Osteocyte (in vitro differentiated cells): Measurements from ENCODE around the gene NVL. TPM values are rescaled to one million over a fixed set of nuclear protein-coding genes. Genes with fewer than 3 reads are reported as not detected.

Source experiments
- DNase-seq: peaks from one replicate; pipeline ENCODE4 v3.0.0; 2021; ENCODE audit warnings: mixed read lengths; ENCODE audit not compliant: unreplicated experiment; ENCODE audit errors: extremely low spot score
- H3K27ac Mint-ChIP-seq: one replicate; pipeline ENCODE4 v1.8.0; 2021; ENCODE audit warnings: mild to moderate bottlenecking, mixed read lengths; ENCODE audit not compliant: unreplicated experiment
- H3K27me3 Mint-ChIP-seq: one replicate; pipeline ENCODE4 v1.8.0; 2021; ENCODE audit warnings: mixed read lengths; ENCODE audit not compliant: unreplicated experiment
- H3K36me3 Mint-ChIP-seq: one replicate; pipeline ENCODE4 v1.8.0; 2021; ENCODE audit warnings: mixed read lengths; ENCODE audit not compliant: unreplicated experiment
- H3K4me1 Mint-ChIP-seq: one replicate; pipeline ENCODE4 v1.8.0; 2021; ENCODE audit warnings: mixed read lengths; ENCODE audit not compliant: unreplicated experiment
- H3K4me3 Mint-ChIP-seq: one replicate; pipeline ENCODE4 v1.8.0; 2021; ENCODE audit warnings: mild to moderate bottlenecking, moderate library complexity, mixed read lengths; ENCODE audit not compliant: unreplicated experiment
- H3K9me3 Mint-ChIP-seq: one replicate; pipeline ENCODE4 v1.8.0; 2021; ENCODE audit warnings: mixed read lengths; ENCODE audit not compliant: unreplicated experiment
- total RNA-seq: library from RNA; stranded (reverse); gene quantifications from 2 replicates; pipeline ENCODE4 v1.2.1, GENCODE V29; 2021
- TF ChIP-seq, protein P1 (sequence below): fragments of 200-600 bp; sonication (generic); IDR thresholded peaks from 2 replicates; pipeline ENCODE4 v1.5.0; 2021; ENCODE audit warnings: antibody characterized with exemption, mild to moderate bottlenecking, moderate library complexity

The NVL gene
- total RNA-seq, 1 donor from 2014 or later = 22.5 TPM

DNA sequence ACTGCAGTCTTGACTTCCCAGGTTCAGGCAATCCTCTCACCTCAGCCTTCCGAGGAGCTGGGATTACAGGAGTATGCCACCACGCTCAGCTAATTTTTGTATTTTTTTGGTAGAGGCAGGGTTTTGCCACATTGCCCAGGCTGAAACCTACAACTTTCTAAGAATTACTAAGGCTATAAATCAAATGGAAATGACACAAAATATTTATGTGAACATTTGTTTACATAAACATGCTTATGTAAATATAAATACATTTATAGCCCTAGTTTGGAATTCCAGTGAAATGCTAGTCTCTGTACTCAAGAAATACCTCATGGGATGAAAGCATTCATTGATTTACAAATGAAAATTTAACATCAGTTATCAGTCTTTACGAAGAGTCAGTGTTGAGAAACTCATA, 47.8 kb downstream of the NVL start:
- TF ChIP-seq, protein P1, sequence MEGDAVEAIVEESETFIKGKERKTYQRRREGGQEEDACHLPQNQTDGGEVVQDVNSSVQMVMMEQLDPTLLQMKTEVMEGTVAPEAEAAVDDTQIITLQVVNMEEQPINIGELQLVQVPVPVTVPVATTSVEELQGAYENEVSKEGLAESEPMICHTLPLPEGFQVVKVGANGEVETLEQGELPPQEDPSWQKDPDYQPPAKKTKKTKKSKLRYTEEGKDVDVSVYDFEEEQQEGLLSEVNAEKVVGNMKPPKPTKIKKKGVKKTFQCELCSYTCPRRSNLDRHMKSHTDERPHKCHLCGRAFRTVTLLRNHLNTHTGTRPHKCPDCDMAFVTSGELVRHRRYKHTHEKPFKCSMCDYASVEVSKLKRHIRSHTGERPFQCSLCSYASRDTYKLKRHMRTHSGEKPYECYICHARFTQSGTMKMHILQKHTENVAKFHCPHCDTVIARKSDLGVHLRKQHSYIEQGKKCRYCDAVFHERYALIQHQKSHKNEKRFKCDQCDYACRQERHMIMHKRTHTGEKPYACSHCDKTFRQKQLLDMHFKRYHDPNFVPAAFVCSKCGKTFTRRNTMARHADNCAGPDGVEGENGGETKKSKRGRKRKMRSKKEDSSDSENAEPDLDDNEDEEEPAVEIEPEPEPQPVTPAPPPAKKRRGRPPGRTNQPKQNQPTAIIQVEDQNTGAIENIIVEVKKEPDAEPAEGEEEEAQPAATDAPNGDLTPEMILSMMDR = no peak
- Mint-ChIP-seq H3K4me1 (no peaks in the 10 kb centered on the region), H3K27ac (no peak overlapping the region), H3K4me3 (no peak overlapping the region), H3K27me3 (no peaks in the 10 kb centered on the region), H3K9me3 (no peaks in the 10 kb centered on the region), H3K36me3 (peaks cover 35% of the 10 kb centered on the region)
- no peak for DNase-seq

DNA sequence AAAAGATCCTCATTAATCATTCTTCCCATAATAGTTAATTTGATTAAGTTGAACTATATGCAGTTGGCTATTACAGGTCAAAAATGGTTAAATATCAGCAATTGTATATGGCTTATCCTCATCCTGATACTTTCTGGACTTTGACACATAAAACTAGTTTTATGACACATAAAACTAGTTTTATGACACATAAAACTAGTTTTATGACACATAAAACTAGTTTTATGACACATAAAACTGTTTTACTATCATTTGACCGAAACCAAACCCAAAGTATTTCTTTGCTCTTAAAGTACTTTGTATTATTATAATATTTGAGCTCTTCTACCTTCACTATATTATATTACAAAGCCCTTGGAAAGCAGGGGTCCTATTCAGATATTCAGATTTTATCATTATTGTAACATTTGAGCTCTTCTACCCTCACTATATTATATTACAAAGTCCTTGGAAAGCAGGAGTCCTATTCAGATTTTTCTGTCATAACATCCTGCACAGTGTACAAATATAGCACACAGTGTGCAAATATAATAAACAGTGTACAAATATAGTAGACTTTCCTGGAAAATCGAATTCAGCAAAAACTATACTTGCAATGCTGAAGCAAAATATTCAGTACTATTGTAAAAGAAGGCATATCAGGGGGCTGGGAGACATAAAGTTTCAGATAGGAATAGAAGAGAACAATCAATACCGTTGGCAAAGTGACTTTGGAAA, 53.0 kb downstream of the NVL start:
- Mint-ChIP-seq H3K4me1 (no peaks in the 10 kb centered on the region), H3K9me3 (no peaks in the 10 kb centered on the region), H3K27ac (no peak overlapping the region), H3K36me3 (peaks cover 28% of the 10 kb centered on the region), H3K27me3 (no peaks in the 10 kb centered on the region), H3K4me3 (no peak overlapping the region)
- TF ChIP-seq, protein P1 = no peak
- DNase-seq = no peak

DNA sequence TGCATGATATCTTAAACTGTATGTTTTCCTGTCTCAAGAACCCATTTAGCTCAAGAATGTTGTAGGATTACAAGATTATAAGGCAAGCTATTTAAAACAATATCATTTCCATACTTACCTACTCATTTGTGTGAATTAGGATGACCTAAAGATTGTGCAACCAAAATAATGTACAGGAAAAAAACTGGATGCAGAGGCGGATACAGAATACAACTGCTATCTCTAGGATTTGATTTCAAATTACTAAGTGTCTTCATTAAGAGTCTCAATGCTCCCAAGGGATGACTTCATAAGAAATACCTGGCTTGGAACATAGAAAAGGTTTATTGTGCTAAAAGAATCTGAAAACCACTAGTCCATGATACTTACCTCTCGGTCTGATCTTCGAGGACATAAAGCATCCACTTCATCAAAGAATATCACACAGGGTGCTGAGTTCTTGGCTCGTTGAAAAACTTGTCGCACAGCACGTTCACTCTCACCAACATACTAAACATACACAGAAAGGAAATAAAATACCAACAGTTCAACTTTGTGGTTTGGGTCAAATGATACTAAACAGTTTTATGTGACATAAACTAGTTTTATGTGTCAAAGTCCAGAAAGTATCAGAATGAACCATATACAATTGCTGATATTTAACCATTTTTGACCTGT, 54.9 kb downstream of the NVL start:
- TF ChIP-seq, protein P1 = no peak
- Mint-ChIP-seq H3K9me3 (no peaks in the 10 kb centered on the region), H3K4me3 (no peak overlapping the region), H3K27me3 (no peaks in the 10 kb centered on the region), H3K27ac (no peak overlapping the region), H3K4me1 (no peaks in the 10 kb centered on the region), H3K36me3 (peaks cover 24% of the 10 kb centered on the region)
- no peak for DNase-seq

DNA sequence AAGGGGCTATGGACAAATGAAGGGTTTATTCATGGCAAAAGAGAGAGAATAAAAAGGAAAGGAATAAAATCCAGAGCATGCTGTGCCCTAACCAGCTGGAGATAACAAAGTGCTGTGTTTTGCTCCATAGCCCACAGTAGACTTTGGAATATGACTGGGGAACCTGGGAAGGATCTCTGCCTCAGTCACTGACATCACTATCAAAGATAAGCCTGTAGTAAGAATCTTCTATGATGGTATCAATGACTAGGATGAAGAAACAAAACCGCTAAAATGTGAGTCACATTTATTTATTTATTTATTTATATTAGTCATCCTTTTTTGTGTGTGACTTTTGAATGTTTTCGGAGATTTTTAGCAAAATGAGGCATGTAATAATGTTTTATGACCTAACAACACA, 56.3 kb downstream of the NVL start:
- DNase-seq = no peak
- TF ChIP-seq, protein P1 = no peak
- Mint-ChIP-seq H3K9me3 (no peaks in the 10 kb centered on the region), H3K36me3 (peaks cover 25% of the 10 kb centered on the region), H3K4me3 (no peak overlapping the region), H3K4me1 (no peaks in the 10 kb centered on the region), H3K27me3 (no peaks in the 10 kb centered on the region), H3K27ac (no peak overlapping the region)

DNA sequence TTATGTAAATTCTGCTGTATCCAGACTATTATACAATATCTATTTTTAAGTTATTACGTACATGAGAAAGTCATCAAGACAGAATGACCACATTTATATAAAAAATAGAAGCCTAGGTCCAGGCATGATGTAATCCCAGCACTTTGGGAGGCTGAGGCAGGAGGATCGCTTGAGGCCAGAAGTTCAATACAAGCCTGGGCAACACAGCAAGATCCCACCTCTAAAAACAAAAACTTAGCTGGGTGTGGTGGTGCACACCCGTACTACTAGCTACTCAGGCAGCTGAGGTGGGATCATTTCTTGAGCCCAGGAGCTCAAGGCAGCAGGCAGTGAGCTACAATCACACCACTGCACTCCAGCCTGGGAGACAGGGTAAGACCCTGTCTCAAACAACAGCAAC, 58.9 kb downstream of the NVL start:
- TF ChIP-seq, protein P1 = no peak
- Mint-ChIP-seq H3K36me3 (peaks cover 21% of the 10 kb centered on the region), H3K27me3 (no peaks in the 10 kb centered on the region)

More for the DNA sequence above, 58.9 kb downstream of the NVL start:
- Mint-ChIP-seq H3K4me1 (peaks cover 10% of the 10 kb centered on the region), H3K9me3 (no peaks in the 10 kb centered on the region), H3K27ac (no peak overlapping the region), H3K4me3 (no peak overlapping the region)
- no peak for DNase-seq
